ENCODE data around the gene ALDH1L1. TPM values are rescaled to one million over a fixed set of nuclear protein-coding genes. Genes with fewer than 3 reads are reported as not detected.
"Not testable (repeated sequence)": the region's sequence is repeated elsewhere in the genome, so short reads cannot be mapped to it uniquely, and the experiment has no call there.

Gene ALDH1L1
- total RNA-seq, 1 experiment from 2014 or later, result 0.54 TPM

DNA sequence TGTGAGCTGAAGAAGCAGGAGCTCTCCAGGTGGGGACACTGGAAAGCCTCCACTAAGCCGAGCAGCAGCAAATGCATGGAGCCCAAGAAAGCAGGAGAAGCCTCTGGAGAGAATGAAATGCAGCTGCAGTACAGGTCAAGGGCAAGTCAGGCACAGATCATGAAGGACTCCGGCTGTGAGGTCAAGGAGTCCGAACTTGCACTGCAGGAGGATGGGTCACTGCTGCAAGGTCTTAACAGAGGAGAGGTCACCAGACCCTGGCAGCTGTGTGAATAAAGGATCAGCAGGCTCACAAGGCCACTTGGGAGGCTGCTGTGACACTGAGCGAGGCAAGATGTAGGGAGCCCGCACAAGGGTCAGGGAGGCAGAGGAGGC, 71.7 kb downstream of the ALDH1L1 start:
- DNase-seq (ENCODE audit: extremely low read depth, low read depth), result no peak

GRCh38 chr3:126107957-126108675, 72.3 kb downstream of the ALDH1L1 start:
- no peak for DNase-seq (ENCODE audit: extremely low read depth, low read depth)

DNA sequence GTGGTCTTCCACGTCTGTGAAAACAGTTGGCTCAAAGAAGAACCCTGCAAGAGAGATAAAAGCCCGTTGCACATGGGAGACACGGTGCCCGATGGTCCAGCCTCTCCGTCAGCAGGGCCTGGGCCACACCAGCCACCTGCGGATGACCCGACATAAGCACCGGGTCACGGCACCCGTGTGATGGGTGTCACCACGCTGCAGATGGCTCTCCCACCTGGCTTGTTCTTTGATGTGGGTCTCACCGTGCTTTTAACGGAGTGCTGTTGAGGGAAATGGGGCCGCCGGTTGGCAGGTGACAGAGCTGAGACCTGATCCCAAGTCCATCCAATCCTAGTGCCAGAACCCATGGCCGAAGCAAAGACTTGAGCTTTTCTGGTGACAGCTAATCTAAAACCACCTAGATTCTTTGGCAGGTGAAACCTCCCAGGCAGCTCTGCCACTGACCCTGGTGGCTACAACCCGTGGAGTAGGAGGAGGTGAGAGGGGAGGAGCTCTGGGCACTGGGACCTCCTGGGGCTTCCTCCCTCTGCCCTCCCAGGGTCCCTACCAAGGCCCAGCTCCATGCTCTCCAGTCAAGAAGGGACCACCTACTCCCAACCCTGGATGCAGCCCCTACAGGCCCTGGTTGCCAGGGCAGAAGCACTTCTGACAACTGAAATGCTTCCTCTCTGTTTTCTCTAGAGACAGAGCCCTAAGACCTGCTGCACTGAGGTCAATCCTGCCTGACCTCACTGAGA, 73.0 kb downstream of the ALDH1L1 start:
- no peak for DNase-seq (ENCODE audit: extremely low read depth, low read depth)

DNA sequence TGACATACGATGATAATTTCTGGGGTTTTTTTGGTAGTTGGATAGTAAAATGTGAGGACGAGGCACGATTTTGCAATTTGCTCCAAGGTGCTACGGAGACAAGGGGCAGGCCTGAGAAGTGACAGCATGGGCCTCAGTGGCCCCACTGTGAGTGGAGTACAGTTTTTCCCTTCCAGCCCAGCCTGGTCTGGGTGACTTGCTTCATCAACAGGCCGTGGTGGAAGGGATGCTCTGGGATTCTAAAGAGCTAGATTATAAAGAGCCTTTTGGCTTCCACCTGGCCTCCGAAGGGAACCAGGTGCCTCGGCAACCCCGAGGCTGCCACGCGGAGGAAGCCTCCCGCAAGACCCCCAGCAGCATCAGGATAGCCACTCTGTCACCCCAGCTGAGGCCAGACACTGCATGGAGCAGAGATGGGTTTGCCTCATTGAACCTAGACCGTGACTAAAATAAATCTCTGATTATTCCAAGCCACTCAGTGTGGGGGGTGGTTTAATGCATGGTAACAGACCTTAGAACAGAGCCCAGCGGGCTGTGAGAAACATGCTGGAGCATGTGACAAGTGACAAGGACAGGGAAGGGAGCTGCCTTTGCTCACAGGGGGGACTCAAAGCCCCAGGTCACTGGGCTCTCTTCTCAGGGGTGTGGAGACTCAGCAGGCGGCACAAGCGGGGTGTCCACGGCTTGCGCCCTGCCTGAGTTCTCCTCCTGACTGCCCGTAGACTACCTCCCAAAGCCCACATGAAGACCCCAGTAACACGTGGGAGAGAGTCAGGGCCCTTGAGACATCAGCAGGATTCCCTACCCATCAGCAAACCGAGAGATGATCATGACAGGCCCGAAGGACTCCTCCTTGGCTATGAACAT, 73.8 kb downstream of the ALDH1L1 start:
- DNase-seq (ENCODE audit: extremely low read depth, low read depth), result no peak

DNA sequence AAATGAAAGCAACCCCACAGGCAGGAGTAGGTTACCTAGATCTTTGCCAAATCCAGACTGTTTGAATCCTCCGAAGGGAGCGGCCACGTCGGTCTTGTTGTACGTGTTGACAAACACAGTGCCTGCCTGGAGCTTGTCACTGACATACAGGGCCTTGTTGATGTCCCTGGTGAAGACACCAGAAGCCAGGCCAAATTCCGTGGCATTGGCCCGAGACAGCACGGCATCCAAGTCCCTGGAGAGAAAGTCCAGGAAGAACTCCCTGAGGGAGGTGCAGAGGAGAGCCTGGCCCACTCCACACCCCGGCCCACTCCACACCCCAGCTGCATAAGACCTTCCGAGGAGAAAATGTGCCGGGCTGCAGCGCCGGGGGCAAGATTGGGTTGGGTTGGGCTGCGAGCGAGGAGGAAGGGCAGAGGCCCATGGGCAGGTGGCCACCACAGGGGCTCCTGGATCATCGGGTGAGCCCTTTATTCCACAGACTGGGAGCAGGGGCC, 74.6 kb downstream of the ALDH1L1 start:
- DNase-seq (ENCODE audit: extremely low read depth, low read depth), result no peak

DNA sequence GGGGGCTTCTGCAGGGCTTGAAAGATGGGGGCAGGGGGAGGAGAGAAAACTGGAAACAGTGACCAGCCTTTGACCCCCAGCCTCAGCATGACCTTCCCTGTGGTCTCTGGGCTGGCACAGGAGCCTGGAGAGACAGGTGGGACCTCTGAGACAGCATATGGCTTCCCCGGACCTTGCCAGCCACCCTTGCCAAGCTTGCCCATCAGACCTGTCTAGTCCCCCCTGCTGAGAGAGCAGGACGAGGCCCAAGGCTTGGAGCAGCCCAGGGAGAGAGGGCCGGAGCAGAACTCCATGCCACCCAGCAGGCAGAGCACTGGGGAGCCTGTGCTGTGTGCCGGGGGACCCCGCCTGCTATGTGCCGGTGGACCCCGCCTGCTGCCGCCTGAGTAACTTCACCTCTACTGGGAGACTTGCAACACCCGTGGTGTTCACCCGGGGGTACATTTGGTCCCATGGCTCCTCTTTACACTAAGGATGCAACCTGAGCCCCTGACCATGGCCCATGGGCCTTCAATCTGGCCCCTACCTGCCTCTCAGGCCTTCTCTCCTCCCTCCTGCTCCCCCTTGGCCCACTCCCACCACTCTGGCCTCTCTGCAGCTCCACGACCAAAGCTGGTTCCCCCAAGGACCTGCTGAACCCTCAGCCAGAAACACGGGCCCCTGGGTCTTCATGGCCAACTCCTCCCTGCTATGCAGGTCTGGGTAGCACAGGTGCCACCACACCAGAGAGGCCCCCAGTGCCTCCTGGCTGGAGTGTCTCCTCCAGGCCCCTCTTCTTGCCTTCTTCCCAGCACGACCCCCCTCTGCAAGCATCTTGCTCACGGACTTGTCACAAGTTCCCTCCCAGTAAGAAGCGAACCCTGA, 75.4 kb downstream of the ALDH1L1 start:
- no peak for DNase-seq (ENCODE audit: extremely low read depth, low read depth)

GRCh38 chr3:126104028-126104635, 76.3 kb downstream of the ALDH1L1 start:
- DNase-seq (ENCODE audit: extremely low read depth, low read depth), result no peak

DNA sequence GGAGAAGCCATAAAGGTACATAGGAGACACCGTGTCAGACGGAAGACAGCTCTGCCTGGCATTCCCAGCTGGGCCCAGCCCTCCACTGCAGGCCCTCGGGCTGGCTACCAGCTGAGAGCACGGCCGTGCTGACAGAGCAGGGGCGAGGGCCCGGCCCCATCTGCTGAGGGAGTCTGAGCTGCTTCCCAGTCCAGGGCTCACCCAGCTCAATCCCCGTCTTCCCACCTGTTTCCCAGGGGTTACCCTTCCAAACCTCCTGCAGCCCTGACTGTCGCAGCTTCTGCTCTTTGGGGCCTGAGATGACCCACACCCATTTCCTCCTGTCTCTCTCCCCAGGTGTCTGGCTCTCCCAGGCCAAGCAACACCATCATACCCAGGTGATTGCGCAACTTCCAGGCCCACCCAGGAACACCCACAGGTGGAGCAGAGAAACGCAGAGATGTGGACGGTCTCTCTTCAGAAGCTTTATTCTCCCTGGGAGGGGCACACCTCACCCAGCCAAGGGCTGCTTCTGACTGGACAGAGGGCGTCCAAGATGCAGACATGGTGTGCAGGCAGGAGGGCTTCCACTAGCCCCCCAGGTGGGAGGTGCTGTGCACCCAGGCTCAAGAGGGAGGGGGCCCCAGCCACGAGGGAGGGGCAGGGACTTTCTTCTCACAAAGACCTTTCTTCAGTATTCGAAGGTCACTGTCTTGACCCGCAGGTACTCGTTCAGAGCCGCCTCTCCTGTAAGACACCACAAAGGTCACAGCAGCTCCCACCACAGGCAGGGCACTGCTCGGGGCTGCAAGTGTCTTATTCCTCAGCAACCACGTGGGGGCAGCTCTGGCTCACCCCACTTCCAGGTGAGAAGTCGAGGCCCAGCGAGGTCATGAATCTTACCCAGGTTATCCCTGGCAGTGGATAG, 77.0 kb downstream of the ALDH1L1 start:
- DNase-seq (ENCODE audit: extremely low read depth, low read depth), result no peak

DNA sequence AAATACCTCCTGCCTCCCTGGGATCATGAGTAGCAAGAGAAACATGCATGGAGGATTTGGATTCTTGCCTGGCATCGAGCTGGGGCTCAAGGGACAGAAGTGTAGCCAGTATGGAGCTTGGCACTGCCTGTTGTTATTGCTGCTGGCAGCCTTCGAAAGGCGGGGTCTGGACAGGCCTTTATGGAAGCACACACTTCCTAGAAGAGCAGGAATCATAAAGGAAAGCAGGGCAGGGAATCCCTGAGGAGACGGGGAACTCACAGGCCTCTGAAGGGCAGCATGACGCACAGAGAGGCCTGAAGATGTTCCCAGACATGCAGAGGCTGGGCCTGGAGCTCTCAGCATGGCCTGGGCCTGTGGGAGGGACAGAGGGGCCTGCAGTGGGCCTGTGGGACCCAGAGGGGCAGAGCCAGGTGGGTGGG, 77.8 kb downstream of the ALDH1L1 start:
- DNase-seq (ENCODE audit: extremely low read depth, low read depth), result no peak

DNA sequence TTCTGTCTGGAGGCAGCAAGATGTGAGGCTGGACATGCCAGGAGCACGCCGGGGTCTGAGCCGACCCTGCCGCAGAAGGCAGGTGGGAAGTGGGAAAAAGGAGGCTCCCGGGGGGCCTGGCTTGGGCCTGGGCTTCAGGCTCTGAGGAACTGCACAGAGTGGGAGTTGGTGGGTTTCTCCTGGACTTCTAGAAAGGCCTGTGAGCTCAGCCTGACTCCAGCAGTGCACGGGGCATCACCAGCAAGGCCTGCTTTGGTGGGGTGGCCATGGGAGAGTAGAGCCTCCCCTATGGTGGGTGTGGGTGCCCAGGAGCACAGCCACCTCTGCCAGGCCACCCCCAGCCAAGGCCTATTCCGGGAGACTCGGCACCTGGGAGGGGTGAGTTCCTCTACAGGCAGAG, 78.4 kb downstream of the ALDH1L1 start:
- DNase-seq (ENCODE audit: extremely low read depth, low read depth), result no peak

DNA sequence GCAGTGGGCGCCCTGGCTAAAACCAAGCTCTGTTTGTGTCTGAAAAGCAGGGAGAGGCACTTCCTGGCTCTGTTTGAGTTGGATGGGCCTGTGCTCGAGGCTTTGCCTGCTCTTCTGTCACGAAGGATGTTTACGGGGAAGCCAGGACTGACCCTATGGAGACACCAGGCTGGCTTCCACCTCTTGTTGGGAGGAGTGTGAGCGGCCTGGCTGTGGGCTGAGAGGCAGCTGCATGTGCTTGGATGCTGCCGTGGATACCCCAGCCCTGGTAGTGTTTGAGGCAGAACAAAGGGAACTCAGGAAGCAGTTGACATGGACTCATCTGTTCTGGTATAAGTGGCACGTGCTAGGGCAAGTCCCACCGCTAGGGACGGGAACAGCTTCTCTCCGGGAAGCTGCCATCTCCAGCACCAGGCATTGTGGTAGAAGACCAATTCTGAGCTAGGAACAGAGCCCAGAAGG, 78.8 kb downstream of the ALDH1L1 start:
- no peak for DNase-seq (ENCODE audit: extremely low read depth, low read depth)

DNA sequence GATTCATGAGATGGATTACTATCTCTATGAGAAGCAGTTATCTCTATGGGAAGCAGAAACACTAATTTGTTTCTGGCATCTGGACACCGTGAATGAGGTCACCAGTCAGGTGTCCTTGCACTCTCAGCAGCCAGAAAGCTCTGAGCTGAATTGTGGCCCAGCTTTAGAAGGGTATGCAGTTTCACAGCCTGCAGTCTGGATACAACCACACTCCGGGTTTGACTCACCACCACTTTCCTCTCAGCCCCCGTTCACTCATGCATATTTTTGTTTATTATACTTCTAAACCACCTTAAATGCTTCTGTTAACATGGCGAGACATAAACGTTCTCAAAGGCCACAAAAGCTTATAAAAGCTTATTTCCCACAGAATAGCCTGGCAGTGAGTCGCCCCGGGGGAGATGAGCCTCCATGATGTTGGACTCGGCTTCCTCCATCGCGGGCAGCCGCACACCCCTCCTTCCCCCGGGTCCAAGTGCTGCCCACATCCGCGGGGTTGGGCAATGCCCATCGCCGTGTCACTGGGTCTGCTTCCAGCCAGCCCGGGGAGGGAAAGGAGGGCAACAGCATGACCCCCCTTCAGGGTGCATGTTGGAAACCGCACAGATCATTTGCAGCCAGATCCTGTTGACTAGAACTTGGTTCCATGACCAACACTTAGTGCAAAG, 79.6 kb downstream of the ALDH1L1 start:
- no peak for DNase-seq (ENCODE audit: extremely low read depth, low read depth)

DNA sequence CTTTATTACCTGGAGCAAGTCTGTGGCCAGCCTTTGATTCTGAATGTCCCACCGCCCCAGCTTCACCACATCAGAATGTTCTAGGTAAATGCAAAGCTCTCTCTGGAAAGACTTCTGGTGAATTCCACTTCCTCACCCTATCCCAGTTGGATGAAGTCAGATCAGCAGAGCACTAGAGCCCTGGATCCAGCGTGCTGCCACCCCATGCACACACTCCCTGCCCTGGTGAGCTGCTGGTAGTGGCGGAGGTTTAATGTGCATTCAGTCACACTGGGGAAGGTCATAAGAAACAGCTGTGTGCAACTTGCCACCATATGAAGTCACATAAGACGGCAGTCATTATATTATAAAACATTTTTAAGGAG, 80.1 kb downstream of the ALDH1L1 start:
- DNase-seq (ENCODE audit: extremely low read depth, low read depth), result no peak

GRCh38 chr3:126098391-126098858, 82.0 kb downstream of the ALDH1L1 start:
- DNase-seq (ENCODE audit: extremely low read depth, low read depth), result no peak

DNA sequence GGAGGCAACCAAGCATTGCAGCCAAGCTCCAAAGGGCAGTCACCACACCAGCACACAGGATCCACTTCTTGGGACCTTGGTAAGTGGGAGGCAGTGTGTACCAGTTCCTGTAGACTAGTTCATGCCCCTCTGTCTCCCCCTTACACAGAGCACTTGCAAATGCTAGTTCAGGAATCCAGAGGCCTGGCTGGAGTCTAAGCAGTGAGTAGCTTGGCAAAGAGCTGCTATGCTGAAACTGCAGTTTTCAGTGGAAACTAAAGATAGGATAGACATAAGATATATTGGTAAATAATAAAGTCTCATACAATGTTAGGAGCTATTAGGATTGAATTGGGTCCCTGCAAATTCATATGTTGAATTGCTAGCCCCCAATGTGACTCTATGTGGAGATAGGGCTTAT, 82.6 kb downstream of the ALDH1L1 start:
- no peak for DNase-seq (ENCODE audit: extremely low read depth, low read depth)

DNA sequence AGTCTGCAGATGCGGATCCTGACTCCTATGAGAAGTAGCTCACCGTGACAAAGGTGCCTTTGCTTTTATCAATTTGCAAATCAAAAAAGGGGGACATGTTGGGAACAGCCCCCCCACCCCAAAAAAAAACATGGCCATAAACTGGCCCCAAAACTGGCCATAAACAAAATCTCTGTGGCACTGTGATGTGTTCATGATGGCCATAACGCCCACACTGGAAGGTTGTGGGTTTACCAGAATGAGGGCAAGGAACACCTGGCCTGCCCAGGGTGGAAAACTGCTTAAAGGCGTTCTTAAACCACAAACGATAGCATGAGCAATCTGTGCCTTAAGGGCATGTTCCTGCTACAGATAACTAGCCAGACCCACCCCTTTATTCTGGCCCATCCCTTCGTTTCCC, 84.1 kb downstream of the ALDH1L1 start:
- DNase-seq (ENCODE audit: extremely low read depth, low read depth), result not testable (repeated sequence)

DNA sequence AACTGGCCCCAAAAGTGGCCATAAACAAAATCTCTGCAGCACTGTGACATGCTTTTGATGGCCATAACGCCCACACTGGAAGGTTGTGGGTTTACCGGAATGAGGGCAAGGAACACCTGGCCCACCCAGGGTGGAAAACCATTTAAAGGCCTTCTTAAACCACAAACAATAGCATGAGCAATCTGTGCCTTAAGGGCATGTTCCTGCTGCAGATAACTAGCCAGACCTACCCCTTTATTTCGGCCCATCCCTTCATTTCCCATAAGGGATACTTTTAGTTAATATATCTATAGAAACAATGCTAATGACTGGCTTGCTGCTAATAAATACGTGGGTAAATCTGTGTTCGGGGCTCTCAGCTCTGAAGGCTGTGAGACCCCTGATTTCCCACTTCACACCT, 88.3 kb downstream of the ALDH1L1 start:
- not testable (repeated sequence) for DNase-seq (ENCODE audit: extremely low read depth, low read depth)

DNA sequence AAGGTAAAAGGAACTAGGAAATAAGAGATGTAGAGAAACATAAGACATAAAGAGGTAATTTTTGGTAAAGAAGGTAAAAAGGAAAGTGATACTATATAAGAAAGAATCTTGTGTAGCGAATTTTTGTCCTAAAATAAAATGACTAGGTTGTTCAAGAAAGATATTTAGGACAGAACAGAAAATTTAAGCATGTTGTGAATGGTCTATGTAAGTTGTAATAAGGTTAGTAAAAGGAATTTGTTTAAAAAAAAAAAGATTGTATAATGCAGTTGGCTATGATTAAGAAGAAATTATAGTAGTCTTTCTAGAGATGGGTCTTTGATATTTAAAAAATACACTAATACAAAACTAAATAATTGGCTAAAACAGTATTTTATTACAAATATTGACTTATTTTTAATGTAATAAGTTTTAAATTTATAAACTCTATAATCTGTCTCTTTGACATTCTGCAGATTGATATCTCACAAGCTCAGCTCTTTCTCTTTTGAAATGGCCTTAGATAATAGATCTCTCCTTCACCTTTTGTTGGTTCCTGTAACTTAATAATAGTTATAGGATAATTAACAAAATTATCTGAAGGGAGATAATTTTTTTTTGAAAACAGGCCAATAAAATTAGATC, 92.7 kb downstream of the ALDH1L1 start:
- no peak for DNase-seq (ENCODE audit: extremely low read depth, low read depth)
